RPMI8226 (cell line): ENCODE measurements around the gene TBXA2R.
"Not testable (repeated sequence)": the region's sequence is repeated elsewhere in the genome, so short reads cannot be mapped to it uniquely, and the experiment has no call there.

Experiments
- DNase-seq: peaks from one replicate; pipeline ENCODE4 v3.0.0-alpha.2; 2015

Gene TBXA2R

DNA sequence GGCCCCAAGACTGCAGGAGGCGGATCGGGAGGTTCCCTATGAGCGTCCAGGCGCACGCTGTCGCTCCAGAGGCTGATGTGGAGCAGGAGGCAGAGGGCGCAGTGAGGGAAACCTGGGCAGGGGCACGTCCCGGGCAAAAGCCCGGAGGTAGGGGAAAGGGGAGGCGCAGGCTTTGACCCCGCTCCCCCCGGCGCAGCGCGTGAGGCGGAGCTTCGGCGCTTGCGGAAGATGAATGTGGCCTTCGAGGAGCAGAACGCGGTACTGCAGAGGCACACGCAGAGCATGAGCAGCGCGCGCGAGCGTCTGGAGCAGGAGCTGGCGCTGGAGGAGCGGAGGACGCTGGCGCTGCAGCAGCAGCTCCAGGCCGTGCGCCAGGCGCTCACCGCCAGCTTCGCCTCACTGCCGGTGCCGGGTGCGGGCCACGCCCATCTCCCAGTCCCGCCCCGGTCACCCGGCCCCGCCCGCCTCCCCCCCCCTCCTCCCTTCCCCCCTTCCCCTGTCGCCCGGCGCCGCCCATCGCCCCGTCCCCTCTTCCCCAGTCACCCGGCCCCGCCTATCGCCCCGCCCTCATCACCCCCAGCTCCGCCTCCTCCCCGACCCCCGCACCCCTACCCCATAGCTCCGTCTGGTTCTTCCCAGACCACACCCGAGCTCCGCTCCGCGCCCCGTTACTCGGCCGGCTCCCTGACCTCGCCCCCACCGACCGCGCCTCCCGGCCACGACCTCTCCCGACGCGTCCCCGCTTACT lies 29.8 kb downstream of the TBXA2R start:
- DNase-seq = no peak

- no peak for DNase-seq
These were observed 30.6 kb downstream of the TBXA2R start for GRCh38 chr19:3575949-3576673.

- peak; percentile 31 for DNase-seq
These were observed 31.4 kb downstream of the TBXA2R start for GRCh38 chr19:3575260-3575741.

DNA sequence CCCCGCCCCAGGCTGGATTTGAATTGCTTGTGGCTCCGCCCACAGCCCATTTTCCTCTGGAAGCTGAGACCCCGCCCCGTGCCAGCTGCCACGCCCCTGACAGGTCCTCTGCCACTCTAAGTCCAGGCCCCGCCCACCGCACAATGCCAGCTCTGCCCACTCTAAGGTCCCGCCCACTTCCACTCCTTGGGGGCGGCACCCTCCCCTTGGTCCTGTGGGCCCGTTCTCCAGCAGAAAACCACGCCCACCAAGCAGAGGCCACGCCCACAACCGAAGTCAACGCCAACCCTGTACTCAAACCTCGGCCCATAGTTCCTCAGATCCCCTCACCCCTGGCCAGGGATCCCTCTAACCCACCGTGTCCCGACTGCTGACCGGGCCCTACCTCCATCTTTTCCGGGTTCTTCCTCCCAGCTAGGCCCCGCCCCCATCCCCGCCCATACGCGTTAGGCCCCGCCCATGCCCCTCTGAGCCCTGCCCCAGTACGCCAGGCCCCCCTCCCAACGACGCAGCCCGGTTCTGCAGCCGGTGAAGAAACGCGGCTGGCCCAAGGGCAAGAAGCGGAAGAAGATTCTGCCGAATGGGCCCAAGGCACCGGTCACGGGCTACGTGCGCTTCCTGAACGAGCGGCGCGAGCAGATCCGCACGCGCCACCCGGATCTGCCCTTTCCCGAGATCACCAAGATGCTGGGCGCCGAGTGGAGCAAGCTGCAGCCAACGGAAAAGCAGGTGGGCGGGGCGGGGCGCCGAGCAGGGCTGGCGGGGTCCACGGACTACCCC lies 32.6 kb downstream of the TBXA2R start:
- peak; percentile 95 for DNase-seq

DNA sequence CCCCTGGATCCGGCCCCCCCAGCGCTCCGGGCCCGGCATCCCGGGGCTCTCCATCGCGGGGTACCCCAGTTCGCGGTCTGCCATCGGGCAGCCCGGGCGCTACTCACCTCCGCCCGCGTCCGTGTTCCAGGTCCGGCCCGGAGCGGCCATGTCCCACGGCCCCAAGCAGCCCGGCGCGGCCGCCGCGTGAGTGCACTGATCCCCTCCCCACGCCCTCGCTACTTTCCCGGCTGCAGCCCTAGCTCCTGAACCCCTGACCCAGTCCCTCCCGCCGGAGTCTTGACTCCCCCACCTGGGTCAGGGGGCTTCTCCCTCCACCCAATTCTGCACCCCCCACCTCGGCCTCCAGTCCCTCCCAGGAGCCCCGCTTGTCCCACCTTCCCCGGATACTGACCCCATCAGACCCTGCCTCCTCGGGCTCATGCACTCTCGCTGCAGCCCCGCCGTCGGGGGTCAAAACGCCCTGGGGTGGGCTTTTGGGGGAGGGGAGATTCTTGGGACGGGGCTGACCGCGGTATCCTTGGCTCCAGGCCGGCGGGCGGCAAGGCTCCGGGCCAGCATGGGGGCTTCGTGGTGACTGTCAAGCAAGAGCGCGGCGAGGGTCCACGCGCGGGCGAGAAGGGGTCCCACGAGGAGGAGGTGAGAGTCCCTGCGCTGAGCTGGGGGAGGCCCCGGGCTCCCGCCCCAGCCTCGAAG lies 33.4 kb downstream of the TBXA2R start:
- DNase-seq = peak; percentile 50

GRCh38 chr19:3572855-3573161 lies 33.9 kb downstream of the TBXA2R start, which contains the start of gene HMG20B:
Gene HMG20B, plus strand, starts transcription at chr19:3572944. Its CDS starts 366 bp downstream, at chr19:3573310.
- DNase-seq = no peak

- peak; percentile 99 for DNase-seq
These were observed 34.4 kb downstream of the TBXA2R start for GRCh38 chr19:3572132-3572854.

GRCh38 chr19:3570606-3571011 lies 36.1 kb downstream of the TBXA2R start:
- DNase-seq = no peak

GRCh38 chr19:3570042-3570441 lies 36.6 kb downstream of the TBXA2R start:
- DNase-seq = not testable (repeated sequence)

DNA sequence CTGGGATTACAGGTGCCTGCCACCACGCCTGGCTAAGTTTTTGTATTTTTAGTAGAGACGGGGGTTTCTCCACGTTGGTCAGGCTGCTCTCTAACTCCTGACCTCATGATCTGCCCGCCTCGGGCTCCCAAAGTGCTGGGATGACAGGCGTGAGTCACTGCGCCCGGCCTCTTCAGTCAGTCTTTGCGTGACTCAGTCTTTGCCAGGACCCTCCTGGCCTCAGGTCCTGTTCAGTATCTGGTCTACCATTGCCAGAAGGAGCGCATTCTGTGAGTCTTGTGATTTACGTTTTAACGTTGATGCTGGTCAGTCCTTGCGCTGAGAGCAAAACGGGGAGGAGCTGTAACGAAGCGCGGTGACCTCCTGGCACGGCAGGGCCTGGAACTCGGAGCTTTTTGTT lies 41.5 kb downstream of the TBXA2R start:
- DNase-seq = no peak

DNA sequence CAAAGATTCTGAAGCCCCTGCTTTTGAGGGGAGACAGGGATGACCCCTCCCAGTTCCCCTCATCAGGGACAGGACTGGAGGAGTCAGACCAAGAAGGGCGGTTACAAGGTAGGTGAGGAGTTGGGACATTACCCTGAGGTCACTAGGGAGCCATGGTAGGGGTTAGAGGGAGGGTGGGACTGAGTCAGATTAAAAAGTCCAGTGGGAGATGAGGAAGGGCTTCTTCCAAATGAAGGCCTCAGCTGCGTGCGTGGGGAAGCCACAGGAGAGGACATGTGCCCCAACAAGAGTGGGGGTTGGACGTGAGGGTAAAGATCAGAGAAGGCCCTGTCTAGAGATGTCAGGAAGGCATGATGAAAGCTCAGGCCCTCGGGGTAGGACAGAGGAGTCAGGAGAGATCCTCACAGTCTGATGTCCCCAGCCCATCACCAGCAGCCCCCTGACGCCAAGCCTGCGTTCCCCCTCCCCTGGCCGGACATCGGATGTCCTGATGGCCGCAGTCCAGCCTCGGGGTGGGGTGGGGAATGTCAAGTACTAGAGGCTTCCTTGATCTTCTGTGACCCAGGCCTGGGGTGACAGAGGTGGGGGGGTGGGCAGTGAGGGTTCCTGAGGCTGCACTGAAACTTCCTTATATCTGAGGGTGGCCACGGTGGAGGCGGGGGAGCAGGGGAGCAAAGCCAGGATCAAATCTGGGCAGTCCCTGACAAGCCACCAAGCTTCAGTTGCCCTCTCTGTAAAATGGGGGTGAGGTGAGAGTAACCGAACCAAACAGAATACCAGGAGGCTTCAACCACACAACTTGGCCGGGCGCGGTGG lies 42.8 kb downstream of the TBXA2R start:
- no peak for DNase-seq

GRCh38 chr19:3557461-3558248 lies 49.0 kb downstream of the TBXA2R start, which contains the start of gene MFSD12:
Gene MFSD12, minus strand, starts transcription at chr19:3557586. Its CDS starts 183 bp downstream, at chr19:3557403.
- peak; percentile 97 for DNase-seq

GRCh38 chr19:3556978-3557460 lies 49.7 kb downstream of the TBXA2R start:
- DNase-seq = peak; percentile 68

GRCh38 chr19:3556423-3556977 lies 50.2 kb downstream of the TBXA2R start:
- DNase-seq = no peak

GRCh38 chr19:3555653-3556422 lies 50.8 kb downstream of the TBXA2R start:
- no peak for DNase-seq

DNA sequence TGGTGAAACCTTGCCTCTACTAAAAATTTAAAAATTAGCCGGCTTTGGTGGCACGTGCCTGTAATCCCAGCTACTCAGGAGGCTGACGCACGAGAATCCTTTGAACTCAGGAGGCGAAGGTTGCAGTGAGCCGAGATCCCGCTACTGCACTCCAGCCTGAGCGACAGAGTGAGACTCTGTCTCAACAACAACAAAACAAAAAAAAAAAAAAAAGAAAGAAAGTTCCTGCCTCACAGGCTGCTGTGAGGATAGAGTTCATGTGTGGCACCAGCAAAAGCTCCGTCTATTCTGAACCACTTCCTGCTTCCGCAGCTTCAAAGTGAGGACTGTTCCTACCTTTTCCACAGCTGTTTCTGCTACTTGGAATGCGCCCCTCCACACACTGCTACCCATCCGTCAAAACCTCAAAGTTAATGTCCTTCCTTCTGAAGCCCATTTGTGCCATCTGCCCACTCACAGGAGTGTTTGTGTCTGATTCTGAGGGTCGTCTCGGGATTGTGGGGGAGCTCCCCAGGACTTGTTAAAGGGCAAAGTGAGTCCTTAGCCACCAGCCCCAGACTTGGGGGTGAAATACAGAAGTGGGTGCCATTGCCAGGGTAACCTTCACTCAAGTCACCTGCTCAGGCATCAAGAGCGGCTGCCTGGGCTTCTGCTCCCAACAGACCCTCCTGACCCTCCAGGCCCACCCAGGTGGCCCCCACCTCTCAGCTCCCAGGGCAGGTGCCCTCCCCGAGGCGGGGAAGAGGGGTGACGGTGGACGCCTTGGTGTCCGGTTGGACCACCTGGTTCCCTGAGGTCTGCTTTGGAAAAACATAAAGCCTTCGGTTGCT lies 52.2 kb downstream of the TBXA2R start:
- no peak for DNase-seq

- no peak for DNase-seq
These were observed 54.9 kb downstream of the TBXA2R start for GRCh38 chr19:3551792-3552095.
